DND-41 (cell line): ENCODE measurements around the gene EXD3.

Experiments used
- CTCF ChIP-seq: IDR thresholded peaks from 2 replicates; pipeline ENCODE4 v1.5.1; 2012; ENCODE audit warnings: borderline replicate concordance, low read length, moderate library complexity, mild to moderate bottlenecking; ENCODE audit not compliant: poor library complexity, severe bottlenecking; ENCODE audit errors: extremely low read depth
- EZH2 ChIP-seq: IDR thresholded peaks from 3 replicates; pipeline ENCODE4 v1.6.1; 2012; ENCODE audit warnings: borderline replicate concordance, low read depth, mild to moderate bottlenecking, moderate library complexity, low read length, inconsistent platforms; ENCODE audit not compliant: severe bottlenecking

- TF ChIP-seq CTCF (no peak), EZH2 (no peak)
Measured at GRCh38 chr9:137313956-137314560, 108.9 kb downstream of the EXD3 start.
